Eye (tissue), 1 donor: Measurements from ENCODE around the gene KRTAP5-5.
"Not testable (repeated sequence)": the region's sequence is repeated elsewhere in the genome, so short reads cannot be mapped to it uniquely, and the experiment has no call there.

Source experiments
- DNase-seq: peaks from one replicate; pipeline ENCODE4 v3.0.0-alpha.2; 2015

KRTAP5-5 gene, protein sequence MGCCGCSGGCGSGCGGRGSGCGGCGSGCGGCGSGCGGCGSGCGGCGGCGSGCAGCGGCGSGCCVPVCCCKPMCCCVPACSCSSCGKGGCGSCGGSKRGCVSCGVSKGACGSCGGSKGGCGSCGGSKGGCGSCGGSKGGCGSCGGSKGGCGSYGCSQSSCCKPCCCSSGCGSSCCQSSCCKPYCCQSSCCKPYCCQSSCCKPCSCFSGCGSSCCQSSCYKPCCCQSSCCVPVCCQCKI

DNA sequence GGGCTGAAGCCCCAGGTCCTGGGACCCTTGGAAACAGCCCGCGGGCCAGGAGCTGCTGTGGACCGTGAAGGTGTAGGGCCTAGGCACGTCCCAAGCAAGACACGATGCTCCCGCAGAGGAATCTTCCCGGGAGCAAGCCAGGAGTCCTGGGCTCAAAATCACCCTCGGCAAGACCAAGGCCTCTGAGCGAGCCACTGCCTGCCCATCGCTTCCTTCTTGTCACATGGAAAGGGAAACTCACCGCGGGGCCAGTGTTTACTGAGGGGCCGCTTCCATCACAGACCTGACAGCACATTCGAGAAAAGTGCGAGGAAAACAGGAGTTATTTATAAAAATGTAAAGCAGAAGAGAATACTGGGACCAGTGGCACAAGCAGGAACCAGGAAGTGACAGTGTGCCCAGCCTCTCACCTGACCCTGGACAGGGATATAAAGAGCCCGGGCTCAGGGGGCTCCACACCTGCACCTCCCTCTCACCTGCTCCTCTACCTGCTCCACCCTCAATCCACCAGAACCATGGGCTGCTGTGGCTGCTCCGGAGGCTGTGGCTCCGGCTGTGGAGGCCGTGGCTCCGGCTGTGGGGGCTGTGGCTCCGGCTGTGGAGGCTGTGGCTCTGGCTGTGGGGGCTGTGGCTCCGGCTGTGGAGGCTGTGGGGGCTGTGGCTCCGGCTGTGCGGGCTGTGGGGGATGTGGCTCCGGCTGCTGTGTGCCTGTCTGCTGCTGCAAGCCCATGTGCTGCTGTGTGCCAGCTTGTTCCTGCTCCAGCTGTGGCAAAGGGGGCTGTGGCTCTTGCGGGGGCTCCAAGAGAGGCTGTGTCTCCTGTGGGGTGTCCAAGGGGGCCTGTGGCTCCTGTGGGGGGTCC, at the start of gene KRTAP5-5:
Gene KRTAP5-5, plus strand, starts transcription at position 450 of the 860 bp plus-strand sequence. Its CDS starts 66 bp downstream, at position 516.
- no peak for DNase-seq

- DNase-seq, result no peak
Measured at GRCh38 chr11:1581976-1582375, 47.6 kb upstream of the KRTAP5-5 start.

GRCh38 chr11:1582909-1583308, 46.7 kb upstream of the KRTAP5-5 start:
- not testable (repeated sequence) for DNase-seq

- DNase-seq, result not testable (repeated sequence)
Measured at GRCh38 chr11:1584661-1585370, 44.8 kb upstream of the KRTAP5-5 start, which contains the start of gene KRTAP5-1. Gene KRTAP5-1 (minus strand): TSS chr11:1585283. CDS start chr11:1585249, 34 bp downstream.

- DNase-seq, result no peak
Measured at GRCh38 chr11:1586699-1587098, 42.9 kb upstream of the KRTAP5-5 start.

GRCh38 chr11:1589191-1589963, 40.2 kb upstream of the KRTAP5-5 start:
- DNase-seq, result not testable (repeated sequence)

DNA sequence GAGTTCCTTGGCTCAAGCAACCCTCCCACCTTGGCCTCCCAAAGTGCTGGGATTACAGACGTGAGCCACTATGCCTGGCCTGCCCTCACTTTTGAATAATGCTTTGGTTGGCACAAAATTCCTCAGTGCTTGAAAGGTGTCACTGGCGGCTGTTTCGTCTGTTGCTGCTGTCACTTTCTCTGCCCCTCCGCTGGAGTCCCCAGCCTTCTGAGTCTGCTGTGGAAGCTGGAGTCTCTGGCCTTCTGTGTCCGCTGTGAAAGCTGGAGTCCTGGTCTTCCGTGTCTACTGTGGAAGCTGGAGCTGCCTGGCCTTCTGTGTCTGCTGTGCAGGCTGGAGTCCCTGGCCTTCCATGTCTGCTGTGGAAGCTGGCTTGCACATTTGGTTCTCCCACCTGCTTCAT, 39.6 kb upstream of the KRTAP5-5 start:
- DNase-seq, result no peak

DNA sequence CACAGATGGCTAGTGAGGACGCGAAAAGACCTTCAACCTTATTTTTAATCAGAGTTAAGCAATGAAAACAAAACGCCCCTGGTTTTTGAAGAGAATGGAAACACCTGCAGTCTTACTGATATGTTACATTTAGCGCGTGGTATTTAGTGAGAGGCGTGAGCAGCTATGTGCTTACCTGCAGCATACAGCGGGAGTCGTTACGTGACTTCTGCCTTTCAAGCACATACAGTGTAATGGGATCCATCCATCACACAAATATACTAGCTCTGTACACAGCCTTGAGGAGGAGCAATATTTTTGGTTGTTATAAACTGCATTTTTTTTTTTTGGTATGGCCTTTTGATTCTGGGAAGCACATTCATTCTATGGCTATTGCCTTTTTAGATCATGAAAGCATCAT, 36.9 kb upstream of the KRTAP5-5 start:
- no peak for DNase-seq

DNA sequence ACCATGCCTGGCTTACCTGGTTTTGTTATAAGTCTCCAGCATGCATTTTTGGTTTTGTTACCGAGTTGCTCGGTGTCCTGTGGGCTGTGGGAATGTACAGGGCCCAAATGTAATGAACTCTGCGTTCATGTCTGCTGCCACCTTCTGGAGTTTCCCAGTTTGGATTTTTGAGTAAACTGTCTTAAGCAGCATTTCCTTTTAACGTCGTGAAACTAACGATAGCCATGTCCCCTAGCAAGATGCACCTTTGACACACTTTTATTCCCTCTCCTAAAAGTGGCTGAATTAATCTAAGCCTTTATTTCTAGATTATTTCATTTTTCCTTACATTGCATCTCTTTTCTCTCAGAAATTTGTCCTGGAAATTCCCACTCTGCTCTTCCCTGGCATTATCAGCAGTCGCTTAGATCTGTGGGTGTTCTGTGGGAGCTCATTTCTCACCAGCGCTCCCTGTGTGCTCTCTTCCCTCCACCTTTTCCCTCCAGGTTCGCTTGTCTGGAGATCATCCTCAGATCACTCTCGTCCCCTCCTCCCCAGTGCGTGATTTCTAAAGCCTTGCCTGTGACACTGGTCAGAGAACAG, 33.5 kb upstream of the KRTAP5-5 start:
- DNase-seq, result not testable (repeated sequence)

DNA sequence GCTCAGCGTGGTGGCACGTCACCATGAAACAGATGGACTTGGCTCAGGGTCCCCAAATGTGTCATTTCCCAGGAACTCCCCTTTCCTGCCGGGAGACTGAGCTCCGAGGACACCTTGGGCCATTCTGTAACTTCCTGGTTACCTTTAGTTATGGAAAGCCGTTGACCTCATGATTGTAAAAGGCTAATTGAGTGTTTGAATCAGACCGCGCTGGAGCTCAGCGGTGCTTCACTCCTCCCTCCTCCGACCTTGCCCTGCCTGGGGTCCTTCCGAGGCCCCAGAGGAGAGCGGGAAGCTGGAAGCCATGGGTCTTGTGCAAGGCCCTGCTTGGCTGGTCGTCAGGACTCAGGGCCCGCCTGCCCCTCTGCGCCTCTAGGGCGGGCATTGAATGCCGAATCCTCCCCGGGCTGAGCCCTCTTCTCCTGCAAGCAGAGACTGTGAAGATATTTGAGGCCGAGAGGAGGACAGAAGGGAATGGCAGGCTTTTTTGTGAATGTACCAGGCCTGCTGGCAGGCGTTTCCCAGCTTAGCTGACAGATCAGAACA, 32.9 kb upstream of the KRTAP5-5 start:
- not testable (repeated sequence) for DNase-seq

GRCh38 chr11:1597331-1597993, 32.1 kb upstream of the KRTAP5-5 start:
- DNase-seq, result no peak

- no peak for DNase-seq
Measured at GRCh38 chr11:1597994-1598380, 31.6 kb upstream of the KRTAP5-5 start, which contains the start of gene KRTAP5-2. Gene KRTAP5-2 (minus strand): TSS chr11:1598294. CDS start chr11:1598250, 44 bp downstream.

DNA sequence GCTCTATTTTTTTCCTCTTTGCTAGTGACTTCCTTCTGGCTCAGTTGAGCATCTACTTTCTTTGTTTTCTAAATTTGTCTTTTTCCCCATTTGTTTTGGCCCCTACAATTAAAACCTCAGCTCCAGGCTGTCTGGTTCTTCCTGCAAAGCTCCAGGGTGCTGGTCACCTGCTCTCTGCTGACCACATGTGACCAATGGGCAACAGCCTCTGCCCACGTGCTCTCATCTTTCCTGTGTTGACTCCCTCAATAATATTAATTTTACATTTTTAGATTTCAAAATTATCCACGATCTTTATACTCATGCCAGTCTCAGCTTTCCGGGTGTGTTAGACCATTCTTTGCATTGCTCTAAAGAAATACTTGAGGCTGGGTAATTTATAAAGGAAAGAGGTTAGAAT, 31.2 kb upstream of the KRTAP5-5 start:
- not testable (repeated sequence) for DNase-seq

- DNase-seq, result no peak
Measured at GRCh38 chr11:1598816-1599215, 30.8 kb upstream of the KRTAP5-5 start.

DNA sequence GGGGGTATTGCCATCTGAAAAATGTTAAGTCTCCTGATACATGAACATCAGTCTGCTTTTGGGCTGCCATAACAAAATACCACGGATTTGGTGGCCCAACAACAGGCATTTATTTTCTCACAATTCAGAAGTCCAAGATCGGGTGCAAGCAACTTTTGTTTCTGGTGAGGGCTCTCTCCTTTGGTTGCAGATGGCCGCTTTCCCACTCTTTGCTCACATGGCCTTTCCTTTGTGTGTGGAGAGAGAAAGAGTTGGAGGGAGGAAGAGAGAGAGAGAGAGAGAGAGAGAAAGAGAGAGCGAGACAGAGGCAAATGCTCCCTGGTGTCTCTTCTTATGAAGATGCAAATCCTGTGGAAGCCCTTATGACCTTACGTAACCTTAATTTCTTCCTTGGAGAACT, 28.9 kb upstream of the KRTAP5-5 start:
- no peak for DNase-seq

GRCh38 chr11:1601663-1602062, 27.9 kb upstream of the KRTAP5-5 start:
- not testable (repeated sequence) for DNase-seq

DNA sequence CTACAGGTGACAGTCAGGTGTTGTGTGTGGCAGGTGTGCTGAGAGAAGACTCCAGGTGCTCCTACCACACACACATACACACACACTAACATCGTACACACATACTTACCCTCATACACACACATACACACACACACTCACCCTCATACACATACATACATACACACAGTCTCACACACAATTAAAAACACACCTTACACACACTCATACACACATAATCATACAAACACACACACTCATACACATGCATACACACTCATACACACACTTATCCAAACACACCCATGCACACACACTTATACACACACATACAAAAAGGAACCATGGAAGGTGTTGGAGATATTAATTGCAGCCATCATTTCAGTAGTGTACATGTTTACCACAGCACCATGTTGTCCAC, 25.9 kb upstream of the KRTAP5-5 start:
- DNase-seq, result no peak

DNA sequence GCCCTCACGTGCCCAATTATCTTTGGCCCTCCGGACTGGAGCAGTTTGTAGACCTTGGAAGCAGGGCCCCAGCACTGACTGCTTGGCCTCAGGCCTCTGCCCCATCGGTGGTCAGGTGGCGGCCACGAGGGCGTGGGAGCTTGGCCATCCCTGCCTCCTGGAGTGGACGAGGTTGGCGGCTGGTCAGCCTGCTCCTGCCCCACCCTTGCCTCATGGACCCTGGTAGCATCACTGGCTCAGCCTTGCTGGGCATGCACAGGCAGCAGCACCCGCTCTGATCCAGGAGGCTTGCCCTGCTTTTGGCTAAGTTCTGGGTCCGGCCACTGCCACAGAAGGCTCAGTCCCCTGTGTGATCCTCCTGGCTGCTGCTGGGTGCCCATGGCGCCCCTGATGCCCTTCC, 25.4 kb upstream of the KRTAP5-5 start:
- DNase-seq, result no peak

- DNase-seq, result no peak
Measured at GRCh38 chr11:1604711-1605110, 24.9 kb upstream of the KRTAP5-5 start.

GRCh38 chr11:1605923-1606322, 23.7 kb upstream of the KRTAP5-5 start:
- not testable (repeated sequence) for DNase-seq
